ENCODE data around the gene DPP10.

The DPP10 gene

GRCh38 chr2:114800371-114800770 lies 357.9 kb downstream of the DPP10 start:
- H3K4me3 ChIP-seq (ENCODE audit: low read depth, low read length), result no peak overlapping the region

GRCh38 chr2:114805195-114805594 lies 362.8 kb downstream of the DPP10 start:
- no peak for TF ChIP-seq CTCF (IDR thresholded peaks at IDR 0.05; ENCODE audit: control insufficient read depth, extremely low read depth, insufficient read depth)
- no peak overlapping the region for H3K4me3 ChIP-seq (ENCODE audit: low read depth, low read length)
- DNase-seq (ENCODE audit: low read depth), result no peak

More at GRCh38 chr2:114800371-114800770, 357.9 kb downstream of the DPP10 start:
- TF ChIP-seq CTCF (IDR thresholded peaks at IDR 0.05; ENCODE audit: control insufficient read depth, extremely low read depth, insufficient read depth), result no peak
- no peak for DNase-seq (ENCODE audit: low read depth)

GRCh38 chr2:114810092-114810491 lies 367.7 kb downstream of the DPP10 start:
- no peak for DNase-seq (ENCODE audit: low read depth)
- H3K4me3 ChIP-seq (ENCODE audit: low read depth, low read length), result no peak overlapping the region
- TF ChIP-seq CTCF (IDR thresholded peaks at IDR 0.05; ENCODE audit: control insufficient read depth, extremely low read depth, insufficient read depth), result no peak

GRCh38 chr2:114812261-114812660 lies 369.8 kb downstream of the DPP10 start:
- no peak for TF ChIP-seq CTCF (IDR thresholded peaks at IDR 0.05; ENCODE audit: control insufficient read depth, extremely low read depth, insufficient read depth)
- DNase-seq (ENCODE audit: low read depth), result no peak
- H3K4me3 ChIP-seq (ENCODE audit: low read depth, low read length), result no peak overlapping the region

- no peak for DNase-seq (ENCODE audit: low read depth)
- no peak for TF ChIP-seq CTCF (IDR thresholded peaks at IDR 0.05; ENCODE audit: control insufficient read depth, extremely low read depth, insufficient read depth)
- H3K4me3 ChIP-seq (ENCODE audit: low read depth, low read length), result no peak overlapping the region
These were observed 371.9 kb downstream of the DPP10 start for GRCh38 chr2:114814355-114814754.

GRCh38 chr2:114821055-114821454 lies 378.6 kb downstream of the DPP10 start:
- no peak for DNase-seq (ENCODE audit: low read depth)
- no peak for TF ChIP-seq CTCF (IDR thresholded peaks at IDR 0.05; ENCODE audit: control insufficient read depth, extremely low read depth, insufficient read depth)
- no peak overlapping the region for H3K4me3 ChIP-seq (ENCODE audit: low read depth, low read length)

GRCh38 chr2:114843963-114844362 lies 401.5 kb downstream of the DPP10 start:
- TF ChIP-seq CTCF (IDR thresholded peaks at IDR 0.05; ENCODE audit: control insufficient read depth, extremely low read depth, insufficient read depth), result no peak
- no peak for DNase-seq (ENCODE audit: low read depth)
- H3K4me3 ChIP-seq (ENCODE audit: low read depth, low read length), result no peak overlapping the region
